ENCODE measurements around the gene BLVRA. TPM values are rescaled to one million over a fixed set of nuclear protein-coding genes. Genes with fewer than 3 reads are reported as not detected.

The BLVRA gene
- total RNA-seq, 1 experiment from 2014 or later, result 40.7 TPM

DNA sequence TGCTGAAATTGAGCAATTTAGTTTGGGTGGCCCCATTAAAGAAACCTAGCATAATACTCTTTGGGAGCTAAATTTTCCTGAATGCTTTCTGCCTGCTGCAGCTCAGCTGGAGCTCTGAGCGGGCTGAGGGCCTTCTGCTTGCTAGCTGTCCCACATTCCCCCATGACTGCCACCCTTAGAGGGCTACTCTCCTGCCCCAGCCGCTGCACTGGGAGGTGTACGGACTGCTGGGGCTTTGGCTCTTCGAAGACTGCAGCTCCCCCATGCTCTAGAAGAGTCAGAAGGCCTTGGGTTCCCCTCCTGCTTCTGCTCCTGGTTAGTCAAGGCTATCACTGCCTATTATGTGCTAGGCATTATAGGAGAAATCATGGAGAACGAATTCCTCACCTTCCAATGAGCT, 31.5 kb downstream of the BLVRA start:
- no peak overlapping the region for H3K56ac ChIP-seq (ENCODE audit: insufficient read length, low read depth, low read length)
- H3K4ac ChIP-seq (ENCODE audit: low read depth, low read length), result no peak overlapping the region
- H3T11ph ChIP-seq (ENCODE audit: low read length), result no peak overlapping the region
- H2BK12ac ChIP-seq (ENCODE audit: insufficient read length, low read depth, low read length), result no peak overlapping the region
- H3K27ac ChIP-seq (ENCODE audit: insufficient read length, low read depth, low read length), result no peak overlapping the region
- H4K5ac ChIP-seq (ENCODE audit: insufficient read length, low read depth, low read length), result no peak overlapping the region
- no peaks in the 10 kb centered on the region for H3K4me1 ChIP-seq (ENCODE audit: insufficient read depth, low read length)
- DNase-seq, result no peak
- H3K4me3 Mint-ChIP-seq, result no peak overlapping the region
- no peaks in the 10 kb centered on the region for H3K9me3 Mint-ChIP-seq
- no peak overlapping the region for H2AK5ac ChIP-seq (ENCODE audit: insufficient read length, low read length)
- H2BK20ac ChIP-seq (ENCODE audit: low read depth, low read length, poor library complexity, severe bottlenecking), result no peak overlapping the region
- no peak overlapping the region for H2BK5ac ChIP-seq (ENCODE audit: insufficient read length, low read length)
- H3K4me1 Mint-ChIP-seq, result no peaks in the 10 kb centered on the region
- H3K14ac ChIP-seq (ENCODE audit: insufficient read depth, low read length), result no peak overlapping the region
- TF ChIP-seq, protein P1, sequence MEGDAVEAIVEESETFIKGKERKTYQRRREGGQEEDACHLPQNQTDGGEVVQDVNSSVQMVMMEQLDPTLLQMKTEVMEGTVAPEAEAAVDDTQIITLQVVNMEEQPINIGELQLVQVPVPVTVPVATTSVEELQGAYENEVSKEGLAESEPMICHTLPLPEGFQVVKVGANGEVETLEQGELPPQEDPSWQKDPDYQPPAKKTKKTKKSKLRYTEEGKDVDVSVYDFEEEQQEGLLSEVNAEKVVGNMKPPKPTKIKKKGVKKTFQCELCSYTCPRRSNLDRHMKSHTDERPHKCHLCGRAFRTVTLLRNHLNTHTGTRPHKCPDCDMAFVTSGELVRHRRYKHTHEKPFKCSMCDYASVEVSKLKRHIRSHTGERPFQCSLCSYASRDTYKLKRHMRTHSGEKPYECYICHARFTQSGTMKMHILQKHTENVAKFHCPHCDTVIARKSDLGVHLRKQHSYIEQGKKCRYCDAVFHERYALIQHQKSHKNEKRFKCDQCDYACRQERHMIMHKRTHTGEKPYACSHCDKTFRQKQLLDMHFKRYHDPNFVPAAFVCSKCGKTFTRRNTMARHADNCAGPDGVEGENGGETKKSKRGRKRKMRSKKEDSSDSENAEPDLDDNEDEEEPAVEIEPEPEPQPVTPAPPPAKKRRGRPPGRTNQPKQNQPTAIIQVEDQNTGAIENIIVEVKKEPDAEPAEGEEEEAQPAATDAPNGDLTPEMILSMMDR (conservative IDR thresholded peaks at IDR 0.05), result no peak
- H3K79me1 ChIP-seq (ENCODE audit: insufficient read depth, low read depth, low read length, poor library complexity, severe bottlenecking), result no peaks in the 10 kb centered on the region
- H3K18ac ChIP-seq (ENCODE audit: insufficient read length, low read depth, low read length), result no peak overlapping the region
- no peaks in the 10 kb centered on the region; the same call in 1 of the 2 replicates for H3K27me3 Mint-ChIP-seq (ENCODE audit: low read depth)
- no peak overlapping the region for H3K9ac ChIP-seq (ENCODE audit: extremely low read depth, insufficient read length, low read length)
- no peak overlapping the region for H3K23ac ChIP-seq (ENCODE audit: insufficient read length, low read depth, low read length)
- no peak overlapping the region for H2BK120ac ChIP-seq (ENCODE audit: low read depth, low read length, poor library complexity, severe bottlenecking)
- no peak overlapping the region for H4K8ac ChIP-seq (replicated peaks; ENCODE audit: insufficient read length, low read depth, low read length)
- no peak overlapping the region for H2AFZ ChIP-seq (ENCODE audit: low read length)
- no peak overlapping the region for H4K91ac ChIP-seq (ENCODE audit: insufficient read length, low read depth, low read length)
- no peaks in the 10 kb centered on the region for H3K79me2 ChIP-seq (ENCODE audit: insufficient read depth, low read length)
- peaks cover 8 to 26% (median 21%) of the 10 kb centered on the region in 3 experiments; a peak in 6 of 7 replicates for H3K36me3 Mint-ChIP-seq (ENCODE audit: insufficient read depth in 1 of 3, low read depth in 3 of 3)
- 0 out of 2 replicates have a peak, but pooled peaks cover 2% of the 10 kb centered on the region for H3K27me3 ChIP-seq (ENCODE audit: insufficient read depth, low read length)
- H2BK15ac ChIP-seq (ENCODE audit: low read depth, low read length), result no peak overlapping the region
- no peaks in the 10 kb centered on the region for H4K20me1 ChIP-seq (ENCODE audit: control insufficient read depth, insufficient read depth, insufficient read length)
- H3K23me2 ChIP-seq (ENCODE audit: insufficient read length, low read depth, low read length, poor library complexity, severe bottlenecking), result no peaks in the 10 kb centered on the region
- no peak overlapping the region for H3K27ac Mint-ChIP-seq
- no peak overlapping the region for H3K4me2 ChIP-seq (ENCODE audit: insufficient read depth, insufficient read length, low read length)
- WGBS (ENCODE audit: extremely low coverage, insufficient read length, low lambda C conversion rate), result no CpG with 5 or more reads among the region's 5 CpGs
- no peaks in the 10 kb centered on the region for H3K9me3 ChIP-seq (ENCODE audit: control insufficient read depth, low read depth, low read length)

Data from H9 (cell line).